Tibial nerve (tissue), 4 donors: ENCODE measurements around the gene NUTM2F.

ENCODE experiments used
- CTCF ChIP-seq, 5 experiments: fragments of 200-600 bp in 3 of 5; fragments of 450-650 bp in 2 of 5; sonication (generic) in 3 of 5; IDR thresholded peaks; one replicate each; pipeline ENCODE4 v1.5.1; 2016 to 2019; ENCODE audit warnings: antibody characterized with exemption in 5 of 5, mild to moderate bottlenecking in 3 of 5, moderate library complexity in 2 of 5
- EP300 ChIP-seq, 2 donors: sonication (generic); formaldehyde crosslinking; IDR thresholded peaks; one replicate each; pipeline ENCODE4 v1.6.1; 2017; ENCODE audit warnings: antibody characterized with exemption in 2 of 2, mild to moderate bottlenecking in 1 of 2

DNA sequence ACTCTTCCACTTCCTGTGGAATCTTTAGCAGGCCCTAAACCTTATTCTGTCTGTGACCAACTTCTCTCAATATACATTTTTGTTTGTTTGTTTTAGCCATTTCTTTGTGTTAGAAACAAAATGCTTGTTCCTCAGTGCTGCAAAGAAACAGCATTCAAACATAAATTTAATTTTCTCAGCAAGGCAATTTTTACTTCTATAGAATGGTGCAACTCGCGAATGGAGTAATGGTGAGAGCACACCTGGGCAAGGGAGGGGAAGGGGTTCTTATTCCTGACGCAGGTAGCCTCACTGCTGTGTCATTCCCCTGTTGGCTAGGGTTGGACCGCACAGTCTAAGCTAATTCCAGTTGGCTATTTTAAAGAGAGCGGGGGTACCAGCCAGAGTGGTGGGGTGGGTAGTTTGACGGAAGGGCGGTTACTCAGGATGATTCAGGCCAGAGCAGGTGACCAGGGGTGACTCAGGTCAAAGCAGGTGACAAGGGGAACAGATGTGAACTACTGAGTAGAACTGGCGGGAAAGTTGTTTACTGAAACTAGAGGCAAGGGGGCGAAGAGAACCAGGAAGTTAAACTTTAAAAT is 47.9 kb downstream of the NUTM2F start:
- TF ChIP-seq CTCF (IDR thresholded peaks at IDR 0.05) (no peak), EP300 (IDR thresholded peaks at IDR 0.05) (no peak)
